Activated naive CD4-positive, alpha-beta T cell treated with anti-CD3 and anti-CD28 coated beads, Interleukin-2, amount 50 U/mL, for 24 hours (primary cell): ENCODE measurements around the gene PLA2G2C.

Experiments used
- H3K27ac Mint-ChIP-seq: one replicate; pipeline ENCODE4 v1.8.0; 2021; ENCODE audit warnings: mild to moderate bottlenecking, mixed read lengths
- H3K27me3 Mint-ChIP-seq: one replicate; pipeline ENCODE4 v1.8.0; 2021; ENCODE audit warnings: mixed read lengths
- H3K36me3 Mint-ChIP-seq: one replicate; pipeline ENCODE4 v1.8.0; 2021; ENCODE audit warnings: mixed read lengths
- H3K4me1 Mint-ChIP-seq: one replicate; pipeline ENCODE4 v1.8.0; 2021; ENCODE audit warnings: mixed read lengths
- H3K4me3 Mint-ChIP-seq: one replicate; pipeline ENCODE4 v1.8.0; 2021; ENCODE audit warnings: mild to moderate bottlenecking, mixed read lengths
- H3K9me3 Mint-ChIP-seq: one replicate; pipeline ENCODE4 v1.8.0; 2021; ENCODE audit warnings: mixed read lengths

PLA2G2C gene

GRCh38 chr1:20212685-20213331 is 26.5 kb upstream of the PLA2G2C start:
- no peak overlapping the region for H3K27ac Mint-ChIP-seq
- peak overlapping the region; percentile 41 for H3K4me3 Mint-ChIP-seq
- no peaks in the 10 kb centered on the region for H3K9me3 Mint-ChIP-seq

GRCh38 chr1:20212085-20212684 is 25.9 kb upstream of the PLA2G2C start:
- H3K27me3 Mint-ChIP-seq: peaks cover 14% of the 10 kb centered on the region
- no peaks in the 10 kb centered on the region for H3K36me3 Mint-ChIP-seq
- H3K4me1 Mint-ChIP-seq: peaks cover 8% of the 10 kb centered on the region
- H3K27ac Mint-ChIP-seq: no peak overlapping the region
- H3K4me3 Mint-ChIP-seq: no peak overlapping the region
- H3K9me3 Mint-ChIP-seq: no peaks in the 10 kb centered on the region

More at GRCh38 chr1:20212685-20213331, 26.5 kb upstream of the PLA2G2C start:
- peaks cover 8% of the 10 kb centered on the region for H3K4me1 Mint-ChIP-seq
- peaks cover 17% of the 10 kb centered on the region for H3K27me3 Mint-ChIP-seq
- no peaks in the 10 kb centered on the region for H3K36me3 Mint-ChIP-seq

- no peak overlapping the region for H3K27ac Mint-ChIP-seq
- peaks cover 8% of the 10 kb centered on the region for H3K4me1 Mint-ChIP-seq
- H3K27me3 Mint-ChIP-seq: peaks cover 13% of the 10 kb centered on the region
- no peak overlapping the region for H3K4me3 Mint-ChIP-seq
- H3K36me3 Mint-ChIP-seq: no peaks in the 10 kb centered on the region
- no peaks in the 10 kb centered on the region for H3K9me3 Mint-ChIP-seq
Observed at GRCh38 chr1:20211511-20211931, 25.2 kb upstream of the PLA2G2C start.

- no peaks in the 10 kb centered on the region for H3K9me3 Mint-ChIP-seq
- no peak overlapping the region for H3K4me3 Mint-ChIP-seq
- no peak overlapping the region for H3K27ac Mint-ChIP-seq
- H3K27me3 Mint-ChIP-seq: peaks cover 12% of the 10 kb centered on the region
- peaks cover 8% of the 10 kb centered on the region for H3K4me1 Mint-ChIP-seq
- no peaks in the 10 kb centered on the region for H3K36me3 Mint-ChIP-seq
Observed at GRCh38 chr1:20210736-20211460, 24.6 kb upstream of the PLA2G2C start.

- no peaks in the 10 kb centered on the region for H3K36me3 Mint-ChIP-seq
- H3K4me1 Mint-ChIP-seq: peaks cover 8% of the 10 kb centered on the region
- H3K27ac Mint-ChIP-seq: no peak overlapping the region
- no peaks in the 10 kb centered on the region for H3K9me3 Mint-ChIP-seq
- H3K27me3 Mint-ChIP-seq: peaks cover 9% of the 10 kb centered on the region
- no peak overlapping the region for H3K4me3 Mint-ChIP-seq
Observed at GRCh38 chr1:20209471-20209870, 23.2 kb upstream of the PLA2G2C start.

GRCh38 chr1:20207546-20207945 is 21.2 kb upstream of the PLA2G2C start:
- Mint-ChIP-seq H3K36me3 (no peaks in the 10 kb centered on the region), H3K9me3 (no peaks in the 10 kb centered on the region), H3K27me3 (peaks cover 5% of the 10 kb centered on the region), H3K27ac (no peak overlapping the region), H3K4me3 (no peak overlapping the region), H3K4me1 (peaks cover 2% of the 10 kb centered on the region)

GRCh38 chr1:20202166-20202565 is 15.8 kb upstream of the PLA2G2C start:
- no peaks in the 10 kb centered on the region for H3K9me3 Mint-ChIP-seq
- no peak overlapping the region for H3K27ac Mint-ChIP-seq
- H3K4me1 Mint-ChIP-seq: no peaks in the 10 kb centered on the region
- no peaks in the 10 kb centered on the region for H3K36me3 Mint-ChIP-seq
- no peak overlapping the region for H3K4me3 Mint-ChIP-seq
- no peaks in the 10 kb centered on the region for H3K27me3 Mint-ChIP-seq

- Mint-ChIP-seq H3K9me3 (no peaks in the 10 kb centered on the region), H3K4me3 (no peak overlapping the region), H3K27ac (no peak overlapping the region), H3K4me1 (no peaks in the 10 kb centered on the region), H3K27me3 (no peaks in the 10 kb centered on the region), H3K36me3 (no peaks in the 10 kb centered on the region)
Observed at GRCh38 chr1:20200966-20201365, 14.6 kb upstream of the PLA2G2C start.

- Mint-ChIP-seq H3K4me3 (no peak overlapping the region), H3K36me3 (no peaks in the 10 kb centered on the region), H3K4me1 (peaks cover 3% of the 10 kb centered on the region), H3K9me3 (no peaks in the 10 kb centered on the region), H3K27ac (no peak overlapping the region), H3K27me3 (peaks cover 2% of the 10 kb centered on the region)
Observed at GRCh38 chr1:20199840-20200239, 13.5 kb upstream of the PLA2G2C start.

GRCh38 chr1:20199403-20199802 is 13.1 kb upstream of the PLA2G2C start:
- Mint-ChIP-seq H3K9me3 (no peaks in the 10 kb centered on the region), H3K4me3 (no peak overlapping the region), H3K36me3 (no peaks in the 10 kb centered on the region), H3K27me3 (peaks cover 2% of the 10 kb centered on the region), H3K27ac (no peak overlapping the region), H3K4me1 (peaks cover 4% of the 10 kb centered on the region)

GRCh38 chr1:20198918-20199317 is 12.6 kb upstream of the PLA2G2C start:
- no peaks in the 10 kb centered on the region for H3K9me3 Mint-ChIP-seq
- peaks cover 4% of the 10 kb centered on the region for H3K4me1 Mint-ChIP-seq
- H3K4me3 Mint-ChIP-seq: no peak overlapping the region
- H3K27me3 Mint-ChIP-seq: peaks cover 2% of the 10 kb centered on the region
- no peak overlapping the region for H3K27ac Mint-ChIP-seq
- no peaks in the 10 kb centered on the region for H3K36me3 Mint-ChIP-seq

GRCh38 chr1:20198296-20198695 is 12.0 kb upstream of the PLA2G2C start:
- Mint-ChIP-seq H3K36me3 (no peaks in the 10 kb centered on the region), H3K27ac (no peak overlapping the region), H3K27me3 (peaks cover 2% of the 10 kb centered on the region), H3K9me3 (no peaks in the 10 kb centered on the region), H3K4me3 (no peak overlapping the region), H3K4me1 (peaks cover 4% of the 10 kb centered on the region)

- no peak overlapping the region for H3K27ac Mint-ChIP-seq
- H3K36me3 Mint-ChIP-seq: no peaks in the 10 kb centered on the region
- H3K4me3 Mint-ChIP-seq: no peak overlapping the region
- H3K4me1 Mint-ChIP-seq: peaks cover 4% of the 10 kb centered on the region
- H3K9me3 Mint-ChIP-seq: no peaks in the 10 kb centered on the region
- peaks cover 2% of the 10 kb centered on the region for H3K27me3 Mint-ChIP-seq
Observed at GRCh38 chr1:20197329-20197791, 11.0 kb upstream of the PLA2G2C start.

- peaks cover 4% of the 10 kb centered on the region for H3K4me1 Mint-ChIP-seq
- peaks cover 2% of the 10 kb centered on the region for H3K27me3 Mint-ChIP-seq
- H3K9me3 Mint-ChIP-seq: no peaks in the 10 kb centered on the region
- H3K36me3 Mint-ChIP-seq: no peaks in the 10 kb centered on the region
- H3K4me3 Mint-ChIP-seq: no peak overlapping the region
- no peak overlapping the region for H3K27ac Mint-ChIP-seq
Observed at GRCh38 chr1:20195462-20195780, 9.1 kb upstream of the PLA2G2C start.

- no peak overlapping the region for H3K27ac Mint-ChIP-seq
- no peak overlapping the region for H3K4me3 Mint-ChIP-seq
- no peaks in the 10 kb centered on the region for H3K36me3 Mint-ChIP-seq
- peaks cover 4% of the 10 kb centered on the region for H3K4me1 Mint-ChIP-seq
- no peaks in the 10 kb centered on the region for H3K9me3 Mint-ChIP-seq
- H3K27me3 Mint-ChIP-seq: peaks cover 2% of the 10 kb centered on the region
Observed at GRCh38 chr1:20194757-20195461, 8.6 kb upstream of the PLA2G2C start.

GRCh38 chr1:20194224-20194623 is 7.9 kb upstream of the PLA2G2C start:
- no peak overlapping the region for H3K4me3 Mint-ChIP-seq
- peaks cover 7% of the 10 kb centered on the region for H3K4me1 Mint-ChIP-seq
- H3K9me3 Mint-ChIP-seq: no peaks in the 10 kb centered on the region
- peaks cover 2% of the 10 kb centered on the region for H3K27me3 Mint-ChIP-seq
- no peaks in the 10 kb centered on the region for H3K36me3 Mint-ChIP-seq
- H3K27ac Mint-ChIP-seq: no peak overlapping the region
